B cell (primary cell): Measurements from ENCODE around the gene TPMT.

Experiments
- EZH2 ChIP-seq: IDR thresholded peaks from 2 replicates; pipeline ENCODE4 v1.6.1; 2012; ENCODE audit warnings: borderline replicate concordance, low read depth, mild to moderate bottlenecking, moderate library complexity, low read length; ENCODE audit not compliant: insufficient read depth, poor library complexity, severe bottlenecking
- TF ChIP-seq, protein P1 (sequence below): fragments of 200-600 bp; IDR thresholded peaks from one replicate; pipeline ENCODE4 v1.8.0; 2022; ENCODE audit warnings: antibody characterized with exemption, mild to moderate bottlenecking

DNA sequence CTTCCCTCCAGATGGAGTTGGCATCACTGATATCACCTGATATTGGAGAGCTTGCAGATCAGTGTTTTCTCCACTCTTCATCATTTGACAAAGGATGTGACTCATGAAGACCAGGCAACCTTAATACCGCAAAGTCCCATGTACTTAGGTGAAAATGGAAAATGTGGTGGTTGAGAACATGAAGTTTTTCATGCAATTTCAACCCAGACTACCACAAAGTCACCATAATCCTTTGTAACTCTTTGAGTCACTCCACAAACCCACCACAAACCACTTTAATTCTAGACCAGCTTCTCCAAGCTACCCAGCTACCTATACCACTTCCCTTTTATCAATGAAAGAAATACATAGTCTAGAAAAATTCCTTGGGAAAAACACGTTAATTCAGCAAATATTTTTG lies 39.5 kb downstream of the TPMT start:
- TF ChIP-seq EZH2: no peak
- TF ChIP-seq, protein P1, sequence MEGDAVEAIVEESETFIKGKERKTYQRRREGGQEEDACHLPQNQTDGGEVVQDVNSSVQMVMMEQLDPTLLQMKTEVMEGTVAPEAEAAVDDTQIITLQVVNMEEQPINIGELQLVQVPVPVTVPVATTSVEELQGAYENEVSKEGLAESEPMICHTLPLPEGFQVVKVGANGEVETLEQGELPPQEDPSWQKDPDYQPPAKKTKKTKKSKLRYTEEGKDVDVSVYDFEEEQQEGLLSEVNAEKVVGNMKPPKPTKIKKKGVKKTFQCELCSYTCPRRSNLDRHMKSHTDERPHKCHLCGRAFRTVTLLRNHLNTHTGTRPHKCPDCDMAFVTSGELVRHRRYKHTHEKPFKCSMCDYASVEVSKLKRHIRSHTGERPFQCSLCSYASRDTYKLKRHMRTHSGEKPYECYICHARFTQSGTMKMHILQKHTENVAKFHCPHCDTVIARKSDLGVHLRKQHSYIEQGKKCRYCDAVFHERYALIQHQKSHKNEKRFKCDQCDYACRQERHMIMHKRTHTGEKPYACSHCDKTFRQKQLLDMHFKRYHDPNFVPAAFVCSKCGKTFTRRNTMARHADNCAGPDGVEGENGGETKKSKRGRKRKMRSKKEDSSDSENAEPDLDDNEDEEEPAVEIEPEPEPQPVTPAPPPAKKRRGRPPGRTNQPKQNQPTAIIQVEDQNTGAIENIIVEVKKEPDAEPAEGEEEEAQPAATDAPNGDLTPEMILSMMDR: no peak
